HepG2 (cell line): ENCODE measurements around the gene MYADML2.

Source experiments
- CEBPB ChIP-seq: IDR thresholded peaks from 2 replicates; pipeline ENCODE4 v1.6.1; 2011; ENCODE audit warnings: low read depth, low read length, improper control_type of control experiment, borderline replicate concordance
- JARID2 ChIP-seq: sonication (generic); formaldehyde crosslinking; IDR thresholded peaks from 2 replicates; pipeline ENCODE4 v1.8.1; 2023; ENCODE audit warnings: missing genetic modification reagents, inconsistent platforms; ENCODE audit not compliant: insufficient replicate concordance
- MAFK ChIP-seq, 2 experiments: IDR thresholded peaks in 1 of 2; conservative IDR thresholded peaks in 1 of 2; 2 replicates each; pipeline ENCODE4 v1.6.1; 2011; ENCODE audit warnings: improper control_type of control experiment in 2 of 2, low read length in 2 of 2
- MTF1 ChIP-seq: sonication (generic); formaldehyde crosslinking; IDR thresholded peaks from 2 replicates; pipeline ENCODE4 v1.5.0; 2020; ENCODE audit warnings: missing genetic modification reagents
- PCBP1 ChIP-seq: fragments of 200-400 bp; formaldehyde crosslinking; IDR thresholded peaks from 2 replicates; pipeline ENCODE4 v1.6.1; 2017; ENCODE audit warnings: mild to moderate bottlenecking, low read depth, low read length, borderline replicate concordance
- RFX5 ChIP-seq: IDR thresholded peaks from 2 replicates; pipeline ENCODE4 v1.6.1; 2011; ENCODE audit warnings: low read depth, low read length, improper control_type of control experiment
- SRF ChIP-seq: IDR thresholded peaks from 2 replicates; pipeline ENCODE4 v1.6.1; 2011; ENCODE audit warnings: mild to moderate bottlenecking, low read depth, low read length, moderate library complexity
- YY1 ChIP-seq: IDR thresholded peaks from 2 replicates; pipeline ENCODE4 v1.6.1; 2011; ENCODE audit warnings: low read length, low read depth, moderate library complexity, mild to moderate bottlenecking; ENCODE audit not compliant: insufficient read depth, insufficient replicate concordance
- ZNF274 ChIP-seq: sonication (generic); formaldehyde crosslinking; IDR thresholded peaks from 2 replicates; pipeline ENCODE4 v1.5.1; 2020; ENCODE audit warnings: mild to moderate bottlenecking, missing genetic modification reagents
- ZNF670 ChIP-seq: sonication (generic); formaldehyde crosslinking; IDR thresholded peaks from 2 replicates; pipeline ENCODE4 v1.8.0; 2022; ENCODE audit warnings: mild to moderate bottlenecking, missing genetic modification reagents, borderline replicate concordance

DNA sequence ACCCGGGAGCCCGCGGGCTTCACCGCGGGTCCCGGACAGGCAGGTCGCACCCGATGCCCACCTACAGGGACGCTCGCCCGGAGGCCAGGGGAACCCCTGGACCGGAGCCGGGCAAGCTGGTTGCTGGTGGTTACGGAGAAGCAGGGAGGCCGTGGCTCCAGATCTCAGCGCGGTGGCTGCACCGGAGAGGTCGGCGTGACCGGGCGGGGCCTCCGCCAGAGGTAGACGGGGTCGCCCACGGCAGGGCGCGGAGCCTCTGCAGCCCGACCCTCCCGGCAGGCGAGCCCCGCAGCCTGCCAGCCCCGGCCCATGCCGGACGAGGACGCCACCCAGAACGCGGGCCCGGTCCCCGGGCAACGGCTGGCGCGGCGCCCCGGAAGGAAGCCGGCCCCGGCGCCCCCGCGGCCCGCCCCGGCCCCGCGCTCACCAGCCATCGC lies 36.2 kb downstream of the MYADML2 start:
- TF ChIP-seq RFX5 (no peak), MTF1 (CRISPR knock-in tag) (no peak), ZNF670 (no peak), SRF (no peak), PCBP1 (no peak), JARID2 (CRISPR knock-in tag) (no peak), YY1 (no peak), CEBPB (no peak), MAFK (conservative IDR thresholded peaks at IDR 0.05 in 1 of 2, IDR thresholded peaks at IDR 0.05 in 1 of 2; ENCODE audit: low read length in 2 of 2) (no peak), ZNF274 (CRISPR knock-in tag) (no peak)
